Measurements from ENCODE around the gene GUCY1A2.

DNA sequence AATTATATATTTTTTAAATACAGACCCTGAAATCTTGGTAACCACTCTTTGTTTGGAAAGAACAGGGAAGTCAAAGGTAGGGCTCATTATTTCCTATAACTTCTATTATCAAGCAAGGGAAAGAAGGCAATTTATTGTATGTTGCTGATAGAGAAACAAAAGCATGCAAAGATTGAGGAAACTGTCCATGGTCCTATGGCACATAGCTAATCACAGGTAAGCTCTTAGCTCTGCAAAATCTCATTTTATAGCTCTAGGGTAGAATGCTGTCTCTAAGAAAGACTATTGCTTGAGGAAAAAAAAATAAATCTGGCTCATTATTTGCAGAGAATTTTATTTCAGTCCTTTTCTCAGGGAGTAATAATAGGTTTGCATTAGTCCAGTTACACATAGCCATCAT is 7.4 kb upstream of the GUCY1A2 start:
- TF ChIP-seq, protein P1, sequence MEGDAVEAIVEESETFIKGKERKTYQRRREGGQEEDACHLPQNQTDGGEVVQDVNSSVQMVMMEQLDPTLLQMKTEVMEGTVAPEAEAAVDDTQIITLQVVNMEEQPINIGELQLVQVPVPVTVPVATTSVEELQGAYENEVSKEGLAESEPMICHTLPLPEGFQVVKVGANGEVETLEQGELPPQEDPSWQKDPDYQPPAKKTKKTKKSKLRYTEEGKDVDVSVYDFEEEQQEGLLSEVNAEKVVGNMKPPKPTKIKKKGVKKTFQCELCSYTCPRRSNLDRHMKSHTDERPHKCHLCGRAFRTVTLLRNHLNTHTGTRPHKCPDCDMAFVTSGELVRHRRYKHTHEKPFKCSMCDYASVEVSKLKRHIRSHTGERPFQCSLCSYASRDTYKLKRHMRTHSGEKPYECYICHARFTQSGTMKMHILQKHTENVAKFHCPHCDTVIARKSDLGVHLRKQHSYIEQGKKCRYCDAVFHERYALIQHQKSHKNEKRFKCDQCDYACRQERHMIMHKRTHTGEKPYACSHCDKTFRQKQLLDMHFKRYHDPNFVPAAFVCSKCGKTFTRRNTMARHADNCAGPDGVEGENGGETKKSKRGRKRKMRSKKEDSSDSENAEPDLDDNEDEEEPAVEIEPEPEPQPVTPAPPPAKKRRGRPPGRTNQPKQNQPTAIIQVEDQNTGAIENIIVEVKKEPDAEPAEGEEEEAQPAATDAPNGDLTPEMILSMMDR (IDR thresholded peaks at IDR 0.05), result no peak
- TF ChIP-seq ZFX (IDR thresholded peaks at IDR 0.05; ENCODE audit: borderline replicate concordance), result no peak

Measured in 22Rv1 (cell line).